BJ (cell line): ENCODE data around the gene KCND3. TPM values are rescaled to one million over a fixed set of nuclear protein-coding genes. Genes with fewer than 3 reads are reported as not detected.

Experiments used
- CTCF ChIA-PET: fragments of 350-600 bp; formaldehyde crosslinking; extraction: SDS; loops from one replicate; lab custom pipeline; 2021; ENCODE audit warnings: antibody characterized with exemption, inconsistent platforms; lab: Yijun Ruan, JAX
- POLR2A ChIA-PET: fragments of 300-600 bp; sonication (Branson Sonifier 250); formaldehyde crosslinking; extraction: SDS; loops from one replicate; lab custom pipeline; 2021; ENCODE audit warnings: antibody characterized with exemption; lab: Charles Lee
- DNase-seq: peaks from one replicate; pipeline ENCODE4 v3.0.0-alpha.2; 2011; ENCODE audit warnings: low read depth
- H3K27me3 ChIP-seq: 2 replicates; pipeline ENCODE4 v1.6.0; 2011; ENCODE audit warnings: low read length; ENCODE audit not compliant: control insufficient read depth, insufficient read depth
- H3K36me3 ChIP-seq: 2 replicates; pipeline ENCODE4 v1.5.1; 2011; ENCODE audit warnings: low read length; ENCODE audit not compliant: control insufficient read depth, insufficient read depth
- H3K4me3 ChIP-seq: 2 replicates; pipeline ENCODE4 v1.5.1; 2011; ENCODE audit warnings: low read depth, mild to moderate bottlenecking, control low read depth, low read length
- polyA plus RNA-seq: library from polyadenylated mRNA; depleted of rRNA; stranded (reverse); fragments of >200 nt; gene quantifications from 2 replicates; pipeline ENCODE4 v1.2.3, GENCODE V29; 2011
- TF ChIP-seq, protein P1 (sequence below): IDR thresholded peaks from 2 replicates; pipeline ENCODE4 v1.5.1; 2011; ENCODE audit warnings: low read depth, mild to moderate bottlenecking, control low read depth, inconsistent platforms, low read length, moderate library complexity; ENCODE audit not compliant: insufficient read depth

The KCND3 gene
- polyA plus RNA-seq, 1 experiment, result 3.6 TPM

DNA sequence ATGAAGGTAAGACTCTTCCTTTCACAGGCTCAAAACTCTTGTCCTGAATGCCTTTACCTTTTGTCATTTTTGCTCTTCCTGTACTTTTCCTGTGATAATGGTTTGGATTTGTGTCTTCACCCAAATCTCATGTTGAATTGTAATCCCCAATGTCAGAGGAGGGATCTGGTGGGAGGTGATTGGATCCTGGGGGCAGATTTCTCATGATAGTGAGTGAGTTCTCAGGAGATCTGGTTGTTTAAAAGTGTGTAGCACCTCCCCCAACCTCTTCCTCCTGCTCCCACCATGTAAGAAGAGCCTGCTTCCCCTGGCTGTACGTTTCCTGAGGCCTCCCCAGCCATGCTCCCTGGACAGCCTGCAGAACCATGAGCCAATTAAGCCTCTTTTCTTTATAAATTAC, 158.3 kb downstream of the KCND3 start:
- no peak for DNase-seq
- Histone ChIP-seq H3K36me3 (no peaks in the 10 kb centered on the region), H3K27me3 (no peaks in the 10 kb centered on the region), H3K4me3 (no peak overlapping the region)
- CTCF ChIA-PET, result no interaction called here
- TF ChIP-seq, protein P1, sequence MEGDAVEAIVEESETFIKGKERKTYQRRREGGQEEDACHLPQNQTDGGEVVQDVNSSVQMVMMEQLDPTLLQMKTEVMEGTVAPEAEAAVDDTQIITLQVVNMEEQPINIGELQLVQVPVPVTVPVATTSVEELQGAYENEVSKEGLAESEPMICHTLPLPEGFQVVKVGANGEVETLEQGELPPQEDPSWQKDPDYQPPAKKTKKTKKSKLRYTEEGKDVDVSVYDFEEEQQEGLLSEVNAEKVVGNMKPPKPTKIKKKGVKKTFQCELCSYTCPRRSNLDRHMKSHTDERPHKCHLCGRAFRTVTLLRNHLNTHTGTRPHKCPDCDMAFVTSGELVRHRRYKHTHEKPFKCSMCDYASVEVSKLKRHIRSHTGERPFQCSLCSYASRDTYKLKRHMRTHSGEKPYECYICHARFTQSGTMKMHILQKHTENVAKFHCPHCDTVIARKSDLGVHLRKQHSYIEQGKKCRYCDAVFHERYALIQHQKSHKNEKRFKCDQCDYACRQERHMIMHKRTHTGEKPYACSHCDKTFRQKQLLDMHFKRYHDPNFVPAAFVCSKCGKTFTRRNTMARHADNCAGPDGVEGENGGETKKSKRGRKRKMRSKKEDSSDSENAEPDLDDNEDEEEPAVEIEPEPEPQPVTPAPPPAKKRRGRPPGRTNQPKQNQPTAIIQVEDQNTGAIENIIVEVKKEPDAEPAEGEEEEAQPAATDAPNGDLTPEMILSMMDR, result no peak
- POLR2A ChIA-PET, result no interaction called here

GRCh38 chr1:111827946-111828345, 161.5 kb downstream of the KCND3 start:
- no peaks in the 10 kb centered on the region for H3K27me3 ChIP-seq
- POLR2A ChIA-PET, result no interaction called here
- no peaks in the 10 kb centered on the region for H3K36me3 ChIP-seq
- H3K4me3 ChIP-seq, result no peak overlapping the region
- CTCF ChIA-PET, result no interaction called here
- TF ChIP-seq, protein P1, result no peak
- no peak for DNase-seq

GRCh38 chr1:111826278-111826677, 163.2 kb downstream of the KCND3 start:
- TF ChIP-seq, protein P1, result no peak
- CTCF ChIA-PET, result interaction anchor here (1.0 kb wide), 1 partner anchor 11 kb away, joined by 3 read pairs; no protein-coding TSS in a partner anchor
- DNase-seq, result no peak

GRCh38 chr1:111825217-111825616, 164.3 kb downstream of the KCND3 start:
- TF ChIP-seq, protein P1, result no peak
- no peak for DNase-seq
- ChIA-PET POLR2A (no interaction called here), CTCF (no interaction called here)
- Histone ChIP-seq H3K36me3 (no peaks in the 10 kb centered on the region), H3K4me3 (no peak overlapping the region), H3K27me3 (no peaks in the 10 kb centered on the region; the same call in 1 of the 2 replicates)

More at GRCh38 chr1:111826278-111826677, 163.2 kb downstream of the KCND3 start:
- no peak overlapping the region for H3K4me3 ChIP-seq
- no peaks in the 10 kb centered on the region; the same call in 1 of the 2 replicates for H3K27me3 ChIP-seq
- H3K36me3 ChIP-seq, result no peaks in the 10 kb centered on the region
- POLR2A ChIA-PET, result no interaction called here

GRCh38 chr1:111822138-111822537, 167.3 kb downstream of the KCND3 start:
- TF ChIP-seq, protein P1, result no peak
- Histone ChIP-seq H3K36me3 (no peaks in the 10 kb centered on the region), H3K4me3 (no peak overlapping the region), H3K27me3 (peaks cover 2% of the 10 kb centered on the region; the same call in 1 of the 2 replicates)
- ChIA-PET CTCF (no interaction called here), POLR2A (no interaction called here)
- no peak for DNase-seq
